Neuronal stem cell (in vitro differentiated cells): ENCODE measurements around the gene CYBA.

Source experiments
- DNase-seq: peaks from one replicate; pipeline ENCODE4 v3.0.0-alpha.2; 2013; ENCODE audit warnings: low spot score
- H2AFZ ChIP-seq: one replicate; pipeline ENCODE4 v1.6.1; 2013; ENCODE audit warnings: mild to moderate bottlenecking, low read length, inconsistent platforms
- H2AK5ac ChIP-seq: 2 replicates; pipeline ENCODE4 v1.6.1; 2013; ENCODE audit warnings: low read depth, mild to moderate bottlenecking, inconsistent platforms, low read length, moderate library complexity, mixed read lengths
- H2BK120ac ChIP-seq: 2 replicates; pipeline ENCODE4 v1.6.1; 2013; ENCODE audit warnings: low read depth, mild to moderate bottlenecking, inconsistent platforms, low read length, moderate library complexity, mixed read lengths
- H2BK12ac ChIP-seq: one replicate; pipeline ENCODE4 v1.6.1; 2013; ENCODE audit warnings: low read length, inconsistent platforms
- H2BK15ac ChIP-seq: 2 replicates; pipeline ENCODE4 v1.6.1; 2013; ENCODE audit warnings: mild to moderate bottlenecking, low read length, inconsistent platforms, mixed read lengths
- H2BK5ac ChIP-seq: one replicate; pipeline ENCODE4 v1.6.1; 2013; ENCODE audit warnings: inconsistent platforms, mild to moderate bottlenecking, low read length, moderate library complexity
- H3K14ac ChIP-seq: one replicate; pipeline ENCODE4 v1.6.1; 2013; ENCODE audit warnings: low read length, inconsistent platforms
- H3K18ac ChIP-seq: 2 replicates; pipeline ENCODE4 v1.6.1; 2013; ENCODE audit warnings: low read length, inconsistent platforms
- H3K23ac ChIP-seq: 2 replicates; pipeline ENCODE4 v1.6.1; 2013; ENCODE audit warnings: low read depth, mild to moderate bottlenecking, mixed read lengths, low read length, inconsistent platforms; ENCODE audit not compliant: poor library complexity
- H3K27ac ChIP-seq: replicated peaks from 3 replicates; pipeline ENCODE4 v1.5.1; 2013; ENCODE audit warnings: low read length, inconsistent platforms
- H3K27me3 ChIP-seq, 3 experiments: 2 replicates each; pipeline ENCODE4 v1.6.1; 2013; ENCODE audit warnings: low read length in 3 of 3, mild to moderate bottlenecking in 2 of 3, inconsistent platforms in 1 of 3, low read depth in 1 of 3, mixed read lengths in 1 of 3, moderate library complexity in 1 of 3; ENCODE audit not compliant: control insufficient read depth in 3 of 3, insufficient read depth in 3 of 3
- H3K36me3 ChIP-seq, 2 donors: replicated peaks in 1 of 2; 2 replicates each; pipeline ENCODE4 v1.6.1; 2013; ENCODE audit warnings: low read length in 2 of 2; ENCODE audit not compliant: control insufficient read depth in 2 of 2, insufficient read depth in 2 of 2
- H3K4ac ChIP-seq: 2 replicates; pipeline ENCODE4 v1.6.1; 2013; ENCODE audit warnings: inconsistent platforms, mild to moderate bottlenecking, low read length, moderate library complexity
- H3K4me1 ChIP-seq, 2 donors: 1 replicate in 1 of 2; 2 replicates in 1 of 2; pipeline ENCODE4 v1.6.1; 2013; ENCODE audit warnings: low read length in 2 of 2, low read depth in 1 of 2; ENCODE audit not compliant: control insufficient read depth in 2 of 2, insufficient read depth in 1 of 2
- H3K4me2 ChIP-seq: one replicate; pipeline ENCODE4 v1.6.1; 2013; ENCODE audit warnings: mild to moderate bottlenecking, low read length, inconsistent platforms; ENCODE audit not compliant: insufficient read depth, poor library complexity, severe bottlenecking
- H3K4me3 ChIP-seq, 2 donors: 2 replicates each; pipeline ENCODE4 v1.5.1; 2013; ENCODE audit warnings: low read length in 2 of 2, mild to moderate bottlenecking in 2 of 2, inconsistent platforms in 1 of 2, moderate library complexity in 1 of 2
- H3K79me1 ChIP-seq: one replicate; pipeline ENCODE4 v1.6.1; 2013; ENCODE audit warnings: low read depth, mild to moderate bottlenecking, inconsistent platforms, low read length, moderate library complexity
- H3K9ac ChIP-seq: one replicate; pipeline ENCODE4 v1.6.1; 2013; ENCODE audit warnings: mild to moderate bottlenecking, low read depth, low read length, inconsistent platforms; ENCODE audit not compliant: poor library complexity
- H3K9me3 ChIP-seq, 2 donors: replicated peaks in 1 of 2; 2 replicates each; pipeline versions ENCODE3 to v1.6.1; 2013; ENCODE audit warnings: low read length in 2 of 2, mild to moderate bottlenecking in 2 of 2, inconsistent platforms in 1 of 2, low read depth in 1 of 2, mixed read lengths in 1 of 2, moderate library complexity in 1 of 2; ENCODE audit not compliant: control insufficient read depth in 2 of 2, insufficient read depth in 1 of 2
- H4K8ac ChIP-seq: one replicate; pipeline ENCODE4 v1.6.1; 2013; ENCODE audit warnings: low read depth, mild to moderate bottlenecking, inconsistent platforms, low read length, moderate library complexity
- H4K91ac ChIP-seq: one replicate; pipeline ENCODE4 v1.6.1; 2013; ENCODE audit warnings: low read length, low read depth, mild to moderate bottlenecking, inconsistent platforms; ENCODE audit not compliant: poor library complexity
- WGBS, 2 donors: extraction: QIAGEN DNeasy Blood & Tissue Kit; methylation state at CpG; one replicate each; pipeline ENCODE4 v1.1.7; 2013; ENCODE audit warnings: missing lambda C conversion rate in 2 of 2, mixed read lengths in 1 of 2; ENCODE audit not compliant: insufficient read length in 2 of 2, insufficient replicate concordance in 1 of 2; ENCODE audit errors: extremely low coverage in 2 of 2; 5-methylcytosine and 5-hydroxymethylcytosine counted together

The CYBA gene

DNA sequence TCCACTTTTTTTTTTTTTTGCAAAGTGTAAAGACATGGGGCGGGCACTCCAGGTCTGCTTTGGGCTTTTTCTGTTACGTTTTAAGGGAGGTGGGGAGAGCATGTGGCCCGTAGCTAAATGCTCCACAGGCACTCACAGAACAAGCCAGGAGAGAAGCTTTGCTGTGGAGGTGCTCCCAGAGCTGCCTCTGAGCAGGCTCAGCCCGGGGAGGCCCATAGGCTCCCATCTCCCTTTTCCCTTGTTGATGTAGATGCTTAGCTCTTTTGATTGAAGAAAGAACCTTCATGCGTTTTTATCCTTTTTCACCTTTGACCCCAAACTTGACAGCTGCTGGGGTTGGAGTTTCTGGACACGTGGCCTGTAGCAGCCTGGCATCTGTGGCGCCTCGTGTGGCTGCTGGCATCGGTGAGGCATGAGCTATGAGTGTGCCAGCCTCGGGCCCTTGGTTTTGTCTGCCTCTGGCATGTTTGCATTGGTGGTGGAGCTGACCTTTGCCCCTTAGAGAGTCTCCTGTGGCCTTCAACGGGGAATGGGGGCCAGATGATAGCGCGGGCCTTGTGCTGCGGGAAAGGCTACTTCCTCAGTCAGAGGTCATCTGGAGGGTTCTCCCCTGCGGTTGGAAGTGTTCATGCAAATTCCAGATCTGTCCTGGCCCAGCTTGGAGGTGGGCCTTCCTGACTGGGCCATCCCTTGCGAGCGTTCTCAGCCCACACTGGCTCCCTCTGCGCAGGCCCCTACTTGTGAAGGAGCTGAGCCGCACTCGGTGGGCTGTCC, 32.5 kb downstream of the CYBA start:
- no peak overlapping the region for H3K23ac ChIP-seq
- H3K27ac ChIP-seq: no peak overlapping the region
- H3K4me3 ChIP-seq: no peak overlapping the region
- DNase-seq: no peak
- peaks cover 33 to 84% of the 10 kb centered on the region in 2 donors for H3K36me3 ChIP-seq
- no peak overlapping the region for H4K91ac ChIP-seq
- H3K4me2 ChIP-seq: no peak overlapping the region
- no peak overlapping the region for H2BK5ac ChIP-seq
- no peak overlapping the region for H2BK120ac ChIP-seq
- H3K27me3 ChIP-seq: no peaks in the 10 kb centered on the region
- no peak overlapping the region for H3K18ac ChIP-seq
- no peak overlapping the region for H2BK15ac ChIP-seq
- H3K79me1 ChIP-seq: peaks cover 8% of the 10 kb centered on the region
- no peak overlapping the region for H2AK5ac ChIP-seq
- no peak overlapping the region for H2BK12ac ChIP-seq
- no peak overlapping the region for H3K14ac ChIP-seq
- no peaks in the 10 kb centered on the region for H3K9me3 ChIP-seq
- no CpG with 5 or more reads among the region's 20 CpGs for WGBS, 2 donors
- no peak overlapping the region for H4K8ac ChIP-seq
- no peak overlapping the region for H3K9ac ChIP-seq
- H3K4me1 ChIP-seq: peaks cover 2 to 5% of the 10 kb centered on the region in 2 donors
- no peak overlapping the region for H3K4ac ChIP-seq
- no peak overlapping the region for H2AFZ ChIP-seq

DNA sequence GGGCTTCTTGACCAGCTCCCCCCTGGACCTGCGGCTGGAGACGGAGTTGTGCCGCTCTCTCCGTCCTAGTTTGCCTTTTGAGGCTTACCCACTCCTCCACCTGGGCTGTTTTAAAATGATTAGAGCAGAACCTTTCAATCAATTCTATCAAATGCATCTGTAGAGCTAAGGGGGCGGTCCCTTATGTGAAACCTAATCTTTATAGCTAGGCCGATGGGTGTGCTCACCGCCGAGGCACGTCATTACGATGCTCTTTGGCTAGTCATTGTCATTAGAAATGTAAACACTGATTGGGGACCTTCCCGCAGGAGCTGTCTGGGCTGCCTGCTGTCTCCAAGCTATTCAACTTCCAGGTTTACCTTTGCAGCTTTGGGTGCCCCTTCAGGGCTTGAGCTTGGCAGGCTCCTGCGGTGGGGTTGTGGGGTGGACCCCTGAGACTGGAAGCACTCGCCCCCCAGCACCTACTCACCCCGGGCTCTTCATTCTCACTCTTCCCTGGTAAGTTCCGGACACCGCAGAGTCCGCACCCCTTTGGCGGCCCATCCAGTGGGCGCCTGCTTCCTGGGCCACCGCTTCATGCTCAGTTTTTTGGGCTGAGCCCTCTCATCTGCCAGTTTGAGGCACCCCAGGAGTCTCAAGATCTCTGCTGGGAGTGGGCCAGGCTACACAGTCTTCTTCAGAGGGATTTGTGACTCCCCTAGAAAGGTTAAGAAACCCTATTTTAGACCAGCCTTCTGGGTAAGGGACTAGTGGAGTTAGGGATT, 33.4 kb downstream of the CYBA start:
- no peak overlapping the region for H4K91ac ChIP-seq
- no peak for DNase-seq
- H3K4ac ChIP-seq: no peak overlapping the region
- H3K9ac ChIP-seq: no peak overlapping the region
- peaks cover 6% of the 10 kb centered on the region for H3K79me1 ChIP-seq
- no peak overlapping the region for H3K27ac ChIP-seq
- no peak overlapping the region for H3K23ac ChIP-seq
- peak overlapping the region; percentile 42 for H3K18ac ChIP-seq
- H3K27me3 ChIP-seq: no peaks in the 10 kb centered on the region
- WGBS, 2 donors: no CpG with 5 or more reads among the region's 20 CpGs
- H2BK120ac ChIP-seq: no peak overlapping the region
- H2BK12ac ChIP-seq: no peak overlapping the region
- no peak overlapping the region for H3K14ac ChIP-seq
- peaks cover 29 to 84% of the 10 kb centered on the region in 2 donors for H3K36me3 ChIP-seq
- H3K4me1 ChIP-seq: peaks cover 2 to 5% of the 10 kb centered on the region in 2 donors
- no peak overlapping the region for H2BK5ac ChIP-seq
- H3K4me2 ChIP-seq: no peak overlapping the region
- H2AFZ ChIP-seq: no peak overlapping the region
- no peak overlapping the region for H2BK15ac ChIP-seq
- no peak overlapping the region for H2AK5ac ChIP-seq
- H3K4me3 ChIP-seq: no peak overlapping the region
- H3K9me3 ChIP-seq: no peaks in the 10 kb centered on the region
- H4K8ac ChIP-seq: no peak overlapping the region

DNA sequence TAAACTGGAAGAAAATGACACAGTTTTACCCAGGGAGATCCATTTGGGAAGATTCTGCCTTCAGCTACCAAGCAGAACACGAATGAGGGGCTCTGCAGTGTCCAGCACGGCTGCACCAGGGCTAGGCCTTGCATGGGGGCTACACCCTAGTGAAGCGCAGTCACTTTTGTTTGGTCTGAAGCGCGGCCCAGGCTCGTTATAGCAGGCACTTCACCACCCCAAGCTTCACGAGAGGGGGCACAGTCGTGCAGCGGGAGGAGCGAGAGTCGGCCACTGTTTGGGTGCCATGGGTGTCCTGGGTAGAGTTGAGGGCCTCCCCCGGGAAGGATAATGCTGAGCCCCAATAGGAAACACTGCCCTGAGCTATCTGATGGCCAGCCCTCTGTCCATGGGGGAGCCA, 34.1 kb downstream of the CYBA start:
- Histone ChIP-seq H4K91ac (no peak overlapping the region), H3K36me3 (peaks cover 23 to 83% of the 10 kb centered on the region in 2 donors), H2BK15ac (no peak overlapping the region), H2BK12ac (no peak overlapping the region), H4K8ac (no peak overlapping the region), H3K18ac (no peak overlapping the region), H2BK5ac (no peak overlapping the region), H3K4me2 (no peak overlapping the region), H2AFZ (no peak overlapping the region), H2AK5ac (no peak overlapping the region), H3K23ac (no peak overlapping the region), H3K4ac (no peak overlapping the region), H3K9ac (no peak overlapping the region), H2BK120ac (no peak overlapping the region), H3K9me3 (no peaks in the 10 kb centered on the region), H3K27me3 (no peaks in the 10 kb centered on the region), H3K4me1 (peaks cover 2 to 5% of the 10 kb centered on the region in 2 donors), H3K4me3 (no peak overlapping the region), H3K14ac (no peak overlapping the region), H3K27ac (no peak overlapping the region), H3K79me1 (peaks cover 4% of the 10 kb centered on the region)
- DNase-seq: no peak
- no CpG with 5 or more reads among the region's 12 CpGs for WGBS, 2 donors

DNA sequence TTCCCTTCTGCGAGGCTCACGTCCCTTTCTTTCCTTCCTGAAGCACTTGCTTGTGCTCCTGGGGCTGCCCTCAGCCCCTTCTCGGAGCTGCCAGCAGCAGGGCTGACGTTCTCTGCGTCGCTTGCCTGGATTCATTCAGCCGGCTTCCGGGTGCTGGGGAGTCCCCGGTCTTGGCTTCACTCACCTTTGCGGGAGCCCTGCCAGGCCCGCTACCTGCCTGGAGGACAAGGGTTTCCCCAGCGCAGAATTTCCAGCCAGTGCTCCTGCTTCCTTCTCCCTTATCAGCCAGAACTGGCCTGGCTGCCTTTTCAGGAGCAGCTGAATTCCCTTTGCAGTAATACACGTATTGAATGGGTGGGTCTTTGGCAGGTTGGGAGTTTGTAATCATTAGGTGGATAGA, 34.5 kb downstream of the CYBA start:
- Histone ChIP-seq H3K4me1 (peaks cover 5% of the 10 kb centered on the region in 2 donors), H3K23ac (no peak overlapping the region), H3K79me1 (peaks cover 4% of the 10 kb centered on the region), H2BK120ac (no peak overlapping the region), H3K9ac (peak overlapping the region; percentile 10), H4K91ac (no peak overlapping the region), H2AK5ac (no peak overlapping the region), H2BK5ac (no peak overlapping the region), H4K8ac (no peak overlapping the region), H2BK15ac (no peak overlapping the region), H2AFZ (no peak overlapping the region), H3K4me3 (no peak overlapping the region), H3K36me3 (peaks cover 24 to 85% of the 10 kb centered on the region in 2 donors), H3K18ac (no peak overlapping the region), H3K27ac (no peak overlapping the region), H3K14ac (no peak overlapping the region), H3K4ac (no peak overlapping the region), H2BK12ac (no peak overlapping the region), H3K27me3 (no peaks in the 10 kb centered on the region), H3K4me2 (no peak overlapping the region), H3K9me3 (no peaks in the 10 kb centered on the region)
- no CpG with 5 or more reads among the region's 13 CpGs for WGBS, 2 donors
- no peak for DNase-seq
